GM18909 (cell line): ENCODE data around the gene PPM1E.
"Not testable (repeated sequence)": the region's sequence is repeated elsewhere in the genome, so short reads cannot be mapped to it uniquely, and the experiment has no call there.

Source experiments
- ATAC-seq: cut with Tn5 transposase; IDR thresholded peaks from one replicate; pipeline ENCODE4 v1.9.1; 2021; ENCODE audit warnings: mild to moderate bottlenecking; ENCODE audit not compliant: unreplicated experiment, poor library complexity

PPM1E gene

GRCh38 chr17:58831780-58832179, 76.1 kb downstream of the PPM1E start:
- ATAC-seq = no peak

- ATAC-seq = no peak
Observed at GRCh38 chr17:58832514-58832913, 76.9 kb downstream of the PPM1E start.

- ATAC-seq = no peak
Observed at GRCh38 chr17:58837699-58838098, 82.0 kb downstream of the PPM1E start.

GRCh38 chr17:58840820-58841612, 85.4 kb downstream of the PPM1E start:
- ATAC-seq = no peak

GRCh38 chr17:58846413-58846812, 90.8 kb downstream of the PPM1E start:
- ATAC-seq = not testable (repeated sequence)

- not testable (repeated sequence) for ATAC-seq
Observed at GRCh38 chr17:58850106-58850505, 94.5 kb downstream of the PPM1E start.

- ATAC-seq = no peak
Observed at GRCh38 chr17:58865301-58865700, 109.6 kb downstream of the PPM1E start.

GRCh38 chr17:58870747-58871146, 115.1 kb downstream of the PPM1E start:
- no peak for ATAC-seq

- ATAC-seq = no peak
Observed at GRCh38 chr17:58873926-58874325, 118.3 kb downstream of the PPM1E start.

- no peak for ATAC-seq
Observed at GRCh38 chr17:58875261-58875660, 119.6 kb downstream of the PPM1E start.

- no peak for ATAC-seq
Observed at GRCh38 chr17:58884161-58884560, 128.5 kb downstream of the PPM1E start.

GRCh38 chr17:58886514-58886913, 130.9 kb downstream of the PPM1E start:
- no peak for ATAC-seq

- no peak for ATAC-seq
Observed at GRCh38 chr17:58889928-58890327, 134.3 kb downstream of the PPM1E start.

- no peak for ATAC-seq
Observed at GRCh38 chr17:58899191-58899590, 143.5 kb downstream of the PPM1E start.

GRCh38 chr17:58902322-58902721, 146.7 kb downstream of the PPM1E start:
- no peak for ATAC-seq

GRCh38 chr17:58911741-58912343, 156.2 kb downstream of the PPM1E start:
- no peak for ATAC-seq

GRCh38 chr17:58913552-58913951, 157.9 kb downstream of the PPM1E start:
- no peak for ATAC-seq

- no peak for ATAC-seq
Observed at GRCh38 chr17:58913971-58914769, 158.5 kb downstream of the PPM1E start.

- no peak for ATAC-seq
Observed at GRCh38 chr17:58917228-58917627, 161.6 kb downstream of the PPM1E start.

- no peak for ATAC-seq
Observed at GRCh38 chr17:58918072-58918471, 162.4 kb downstream of the PPM1E start.

- ATAC-seq = no peak
Observed at GRCh38 chr17:58918884-58919283, 163.2 kb downstream of the PPM1E start.
